Endodermal cell (in vitro differentiated cells): ENCODE data around the gene CSNK1G3. TPM values are rescaled to one million over a fixed set of nuclear protein-coding genes. Genes with fewer than 3 reads are reported as not detected.

Source experiments
- DNase-seq: peaks from one replicate; pipeline ENCODE4 v3.0.0-alpha.2; 2017
- H3K27ac ChIP-seq: 2 replicates; pipeline ENCODE4 v1.5.1; 2013; ENCODE audit warnings: mild to moderate bottlenecking, low read depth, low read length, moderate library complexity
- H3K27me3 ChIP-seq: 2 replicates; pipeline ENCODE4 v1.6.1; 2013; ENCODE audit warnings: mild to moderate bottlenecking, low read length, moderate library complexity; ENCODE audit not compliant: insufficient read depth, control insufficient read depth, poor library complexity, severe bottlenecking
- H3K36me3 ChIP-seq: 2 replicates; pipeline ENCODE4 v1.7.0; 2013; ENCODE audit warnings: mild to moderate bottlenecking, low read length, moderate library complexity; ENCODE audit not compliant: control insufficient read depth, insufficient read depth
- H3K4me1 ChIP-seq: one replicate; pipeline ENCODE4 v1.7.0; 2013; ENCODE audit warnings: low read length; ENCODE audit not compliant: control insufficient read depth, insufficient read depth
- H3K4me3 ChIP-seq: 2 replicates; pipeline ENCODE4 v1.5.1; 2013; ENCODE audit warnings: mild to moderate bottlenecking, low read length, moderate library complexity
- H3K9ac ChIP-seq: 2 replicates; pipeline ENCODE4 v1.6.1; 2013; ENCODE audit warnings: mild to moderate bottlenecking, low read length, moderate library complexity; ENCODE audit not compliant: poor library complexity, severe bottlenecking; ENCODE audit errors: extremely low read depth
- H3K9me3 ChIP-seq: 2 replicates; pipeline ENCODE4 v1.6.1; 2013; ENCODE audit warnings: mild to moderate bottlenecking, low read length, moderate library complexity; ENCODE audit not compliant: control insufficient read depth
- H3K27ac Mint-ChIP-seq: 2 replicates; pipeline ENCODE4 v1.8.0; 2020; ENCODE audit warnings: mixed read lengths
- H3K27me3 Mint-ChIP-seq: 2 replicates; pipeline ENCODE4 v1.8.0; 2021; ENCODE audit warnings: mild to moderate bottlenecking, mixed read lengths; ENCODE audit not compliant: insufficient read depth
- H3K36me3 Mint-ChIP-seq: 2 replicates; pipeline ENCODE4 v1.8.0; 2020; ENCODE audit warnings: low read depth, mixed read lengths
- H3K4me1 Mint-ChIP-seq: 2 replicates; pipeline ENCODE4 v1.8.0; 2020; ENCODE audit warnings: mixed read lengths
- H3K4me3 Mint-ChIP-seq: 2 replicates; pipeline ENCODE4 v1.8.0; 2020; ENCODE audit warnings: mild to moderate bottlenecking, moderate library complexity, mixed read lengths
- H3K9me3 Mint-ChIP-seq: 2 replicates; pipeline ENCODE4 v1.8.0; 2020; ENCODE audit warnings: mild to moderate bottlenecking, mixed read lengths
- CTCF ChIP-seq: fragments of 200-600 bp; sonication (generic); conservative IDR thresholded peaks from 2 replicates; pipeline ENCODE4 v1.5.0; 2021; ENCODE audit warnings: antibody characterized with exemption, mild to moderate bottlenecking
- WGBS, 2 experiments: methylation state at CpG; one replicate each; pipeline versions ENCODE4 v1.1.5 to v1.1.7; 2013; ENCODE audit warnings: missing lambda C conversion rate in 2 of 2, mixed read lengths in 1 of 2; ENCODE audit not compliant: insufficient coverage in 1 of 2, insufficient read length in 1 of 2; 5-methylcytosine and 5-hydroxymethylcytosine counted together
- total RNA-seq, 2 donors: library from RNA; stranded (reverse); fragmentation: NEBNext Ultra II Directional in 1 of 2; extraction: Animal tissue kit (Norgen Biotek cat#: 25700) in 1 of 2; gene quantifications; 2 replicates in 1 of 2; 3 replicates in 1 of 2; pipeline ENCODE4 v1.2.1, GENCODE V29; 2021

Gene CSNK1G3
- total RNA-seq, 2 donors from 2014 or later: 47.5 to 48.4 TPM

DNA sequence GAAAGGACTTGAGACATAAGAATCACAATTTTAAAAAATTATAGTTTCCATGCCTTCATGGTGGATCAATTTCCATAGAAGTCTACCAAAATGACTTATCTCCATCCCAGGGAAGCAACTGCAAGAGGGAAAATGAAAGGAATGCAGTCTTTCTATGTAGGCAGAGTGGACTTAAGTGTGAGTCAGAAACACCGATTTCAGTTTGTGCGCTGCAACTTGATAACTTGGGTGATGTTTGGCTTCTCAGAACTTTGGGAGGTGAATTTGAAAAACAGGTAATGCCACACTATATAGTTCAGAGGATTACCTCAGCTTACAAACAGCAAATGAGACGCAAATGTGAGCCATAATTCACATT, 708 bp upstream of the CSNK1G3 start:
- Histone ChIP-seq H3K36me3 (no peaks in the 10 kb centered on the region), H3K9ac (peak overlapping the region; percentile 64), H3K9me3 (no peaks in the 10 kb centered on the region), H3K27me3 (peaks cover 21% of the 10 kb centered on the region), H3K27ac (peak overlapping the region; percentile 72), H3K4me1 (peaks cover 5% of the 10 kb centered on the region), H3K4me3 (peak overlapping the region; percentile 82)
- H3K27me3 Mint-ChIP-seq: no peaks in the 10 kb centered on the region
- TF ChIP-seq CTCF: no peak
- H3K4me1 Mint-ChIP-seq: peaks cover 15% of the 10 kb centered on the region
- no peaks in the 10 kb centered on the region for H3K9me3 Mint-ChIP-seq
- H3K4me3 Mint-ChIP-seq: peak overlapping the region; percentile 93
- peak overlapping the region; percentile 97 for H3K27ac Mint-ChIP-seq
- 70 to 88% methylated on average over 3 of the region's 3 CpGs for WGBS, 2 experiments
- no peaks in the 10 kb centered on the region for H3K36me3 Mint-ChIP-seq
- no peak for DNase-seq

- Mint-ChIP-seq H3K4me3 (peak overlapping the region; percentile 93), H3K27me3 (no peaks in the 10 kb centered on the region), H3K9me3 (no peaks in the 10 kb centered on the region), H3K4me1 (peaks cover 20% of the 10 kb centered on the region), H3K27ac (peak overlapping the region; percentile 80), H3K36me3 (no peaks in the 10 kb centered on the region)
- 0% methylated on average over 1 to 49 of the region's 50 CpGs for WGBS, 2 experiments
- Histone ChIP-seq H3K9me3 (no peaks in the 10 kb centered on the region), H3K4me3 (peak overlapping the region; percentile 99), H3K27ac (peak overlapping the region; percentile 87), H3K27me3 (peaks cover 6% of the 10 kb centered on the region), H3K36me3 (no peaks in the 10 kb centered on the region), H3K9ac (peak overlapping the region; percentile 70), H3K4me1 (peaks cover 5% of the 10 kb centered on the region)
- peak; percentile 73 for DNase-seq
- no peak for TF ChIP-seq CTCF
Observed at GRCh38 chr5:123512611-123513461, 859 bp downstream of the CSNK1G3 start.

DNA sequence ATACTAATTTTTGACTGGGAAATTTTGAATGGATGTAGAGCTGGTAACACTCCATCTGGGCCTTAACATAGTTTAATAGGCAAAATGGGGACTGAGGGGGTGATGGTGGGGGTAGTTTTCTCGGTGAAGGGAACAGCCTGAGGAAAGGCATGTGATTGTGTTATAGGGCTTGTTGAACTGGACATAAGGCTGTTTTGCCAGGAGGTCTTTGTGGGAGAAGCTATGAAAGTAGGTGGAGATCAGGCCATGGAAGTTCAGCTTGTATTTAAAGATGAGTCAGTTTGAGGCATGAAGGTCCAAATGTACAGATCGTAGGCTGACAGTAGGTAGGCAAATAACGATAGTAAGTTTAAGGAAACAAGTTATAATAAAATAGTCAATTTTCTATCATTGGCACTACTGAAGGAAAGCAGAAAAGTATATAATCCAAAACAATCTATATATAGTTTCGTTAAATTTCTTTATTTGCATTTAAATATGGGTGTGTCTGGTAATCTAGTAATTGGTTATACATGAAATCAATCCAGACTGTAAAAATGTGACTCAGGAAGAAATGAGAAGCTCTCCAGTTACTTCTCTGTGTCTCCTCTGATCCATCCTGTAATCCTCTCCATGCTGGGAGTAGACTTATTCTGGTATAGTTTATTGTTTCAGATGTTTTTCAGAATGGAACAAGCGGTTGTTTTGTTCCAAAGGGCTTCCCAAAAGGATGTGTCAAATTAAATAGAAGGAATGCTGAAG, 2.8 kb downstream of the CSNK1G3 start:
- Mint-ChIP-seq H3K4me3 (no peak overlapping the region), H3K9me3 (no peaks in the 10 kb centered on the region), H3K4me1 (peaks cover 26% of the 10 kb centered on the region), H3K27me3 (no peaks in the 10 kb centered on the region), H3K36me3 (no peaks in the 10 kb centered on the region), H3K27ac (no peak overlapping the region)
- no peaks in the 10 kb centered on the region for H3K36me3 ChIP-seq
- no peak for TF ChIP-seq CTCF
- H3K27ac ChIP-seq: no peak overlapping the region
- no peaks in the 10 kb centered on the region for H3K9me3 ChIP-seq
- no peak for DNase-seq
- WGBS, 2 experiments: 84 to 97% methylated on average over 2 to 4 of the region's 5 CpGs
- no peak overlapping the region for H3K9ac ChIP-seq
- H3K4me1 ChIP-seq: peaks cover 5% of the 10 kb centered on the region
- H3K4me3 ChIP-seq: peak overlapping the region; percentile 99
- no peaks in the 10 kb centered on the region for H3K27me3 ChIP-seq
